ENCODE results near the gene CERKL. TPM values are rescaled to one million over a fixed set of nuclear protein-coding genes. Genes with fewer than 3 reads are reported as not detected.

The CERKL gene
- total and polyA plus RNA-seq, 2 of the 13 experiments (the other 11 are each of a cell fraction or from before 2014, with no cell fraction given): not detected

DNA sequence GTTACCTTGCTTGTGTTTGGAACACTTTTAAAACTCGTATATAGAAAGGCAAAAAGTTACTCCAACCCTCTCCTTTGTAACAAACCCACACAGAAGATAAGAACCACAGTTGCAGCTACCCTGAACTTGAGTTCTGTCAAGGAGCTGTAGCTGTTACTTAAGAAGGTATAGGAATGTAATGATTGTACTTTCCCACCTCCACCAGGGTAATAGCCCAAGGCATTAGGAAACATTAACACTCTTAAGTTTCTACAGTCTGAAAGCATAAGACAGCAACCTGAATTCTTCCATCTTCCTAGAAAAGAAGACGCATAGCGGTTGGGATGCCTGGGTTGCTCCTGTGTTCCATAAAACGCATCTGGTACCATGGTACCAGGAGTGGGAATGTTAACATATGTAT is 156.7 kb downstream of the CERKL start (continued):
- no peak for TF ChIP-seq ZNF770 (CRISPR knock-in tag; IDR thresholded peaks at IDR 0.05)
- TF ChIP-seq MAX (IDR thresholded peaks at IDR 0.05): no peak
- no peak for TF ChIP-seq GABPB1 (CRISPR knock-in tag; IDR thresholded peaks at IDR 0.05)
- no peak for TF ChIP-seq ZNF556 (CRISPR knock-in tag; IDR thresholded peaks at IDR 0.05; ENCODE audit: borderline replicate concordance)
- no peak for TF ChIP-seq ZNF431 (CRISPR knock-in tag; IDR thresholded peaks at IDR 0.05; ENCODE audit: borderline replicate concordance, low read depth)

DNA sequence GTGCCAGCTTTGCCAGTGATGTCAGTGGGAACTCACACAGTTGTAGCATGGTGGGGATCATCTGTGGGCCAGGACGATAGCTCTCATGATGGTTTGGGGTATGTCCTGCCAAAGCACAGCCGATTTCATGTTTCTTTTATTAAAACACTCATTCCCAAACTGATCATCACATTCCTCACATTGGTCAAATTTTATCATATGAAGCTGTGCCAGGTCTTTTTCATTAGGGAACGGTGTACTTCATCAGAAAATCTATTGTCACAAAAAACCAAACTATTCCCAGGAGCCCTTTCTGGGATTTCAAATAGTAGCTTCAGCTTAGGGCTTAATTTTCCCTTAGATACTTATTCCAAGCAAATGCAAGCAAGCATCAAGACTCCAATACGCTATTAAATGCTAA is 157.7 kb downstream of the CERKL start:
- in situ Hi-C loops (cut with HindIII; ENCODE audit: extremely low pct_ligation_motif_present, low pct_unique_long_range_greater_than_20kb): no loop called here
- no peak for TF ChIP-seq NFE2L2 (IDR thresholded peaks at IDR 0.05; ENCODE audit: low read length)
- no peak for TF ChIP-seq PCBP1 (IDR thresholded peaks at IDR 0.05; ENCODE audit: borderline replicate concordance, low read depth, low read length)
- no peak for TF ChIP-seq EED (CRISPR knock-in tag; IDR thresholded peaks at IDR 0.05)
- no peak for TF ChIP-seq ZNF451 (CRISPR knock-in tag; IDR thresholded peaks at IDR 0.05)
- TF ChIP-seq ETV5 (CRISPR knock-in tag; IDR thresholded peaks at IDR 0.05; ENCODE audit: borderline replicate concordance): no peak
- TF ChIP-seq BRCA1 (CRISPR knock-in tag; IDR thresholded peaks at IDR 0.05): no peak
- no peak for TF ChIP-seq ELF1 (CRISPR knock-in tag; IDR thresholded peaks at IDR 0.05)
- TF ChIP-seq SPEN (CRISPR knock-in tag; IDR thresholded peaks at IDR 0.05; ENCODE audit: low read depth): no peak
- no peak for TF ChIP-seq FOXA1 (IDR thresholded peaks at IDR 0.05)
- TF ChIP-seq FOXA1 (CRISPR knock-in tag; IDR thresholded peaks at IDR 0.05): no peak
- no peak for TF ChIP-seq TBP (CRISPR knock-in tag; IDR thresholded peaks at IDR 0.05)
- TF ChIP-seq SUZ12 (IDR thresholded peaks at IDR 0.05; ENCODE audit: low read depth, low read length): no peak
- TF ChIP-seq ZNF720 (CRISPR knock-in tag; IDR thresholded peaks at IDR 0.05): no peak
- no peak for TF ChIP-seq ZNF496 (CRISPR knock-in tag; IDR thresholded peaks at IDR 0.05; ENCODE audit: insufficient replicate concordance)
- TF ChIP-seq, protein P1, sequence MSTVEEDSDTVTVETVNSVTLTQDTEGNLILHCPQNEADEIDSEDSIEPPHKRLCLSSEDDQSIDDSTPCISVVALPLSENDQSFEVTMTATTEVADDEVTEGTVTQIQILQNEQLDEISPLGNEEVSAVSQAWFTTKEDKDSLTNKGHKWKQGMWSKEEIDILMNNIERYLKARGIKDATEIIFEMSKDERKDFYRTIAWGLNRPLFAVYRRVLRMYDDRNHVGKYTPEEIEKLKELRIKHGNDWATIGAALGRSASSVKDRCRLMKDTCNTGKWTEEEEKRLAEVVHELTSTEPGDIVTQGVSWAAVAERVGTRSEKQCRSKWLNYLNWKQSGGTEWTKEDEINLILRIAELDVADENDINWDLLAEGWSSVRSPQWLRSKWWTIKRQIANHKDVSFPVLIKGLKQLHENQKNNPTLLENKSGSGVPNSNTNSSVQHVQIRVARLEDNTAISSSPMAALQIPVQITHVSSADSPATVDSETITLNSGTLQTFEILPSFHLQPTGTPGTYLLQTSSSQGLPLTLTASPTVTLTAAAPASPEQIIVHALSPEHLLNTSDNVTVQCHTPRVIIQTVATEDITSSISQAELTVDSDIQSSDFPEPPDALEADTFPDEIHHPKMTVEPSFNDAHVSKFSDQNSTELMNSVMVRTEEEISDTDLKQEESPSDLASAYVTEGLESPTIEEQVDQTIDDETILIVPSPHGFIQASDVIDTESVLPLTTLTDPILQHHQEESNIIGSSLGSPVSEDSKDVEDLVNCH (CRISPR knock-in tag; IDR thresholded peaks at IDR 0.05): no peak
- no peak for TF ChIP-seq TSC22D2 (CRISPR knock-in tag; IDR thresholded peaks at IDR 0.05; ENCODE audit: borderline replicate concordance)
- no peak for TF ChIP-seq ARHGAP35 (CRISPR knock-in tag; IDR thresholded peaks at IDR 0.05; ENCODE audit: borderline replicate concordance)
- no peak for TF ChIP-seq ATRX (CRISPR knock-in tag; IDR thresholded peaks at IDR 0.05; ENCODE audit: borderline replicate concordance)

More for the DNA sequence above, 157.7 kb downstream of the CERKL start:
- no peak for ATAC-seq
- no peak for FAIRE-seq
- H3K4me2 ChIP-seq (ENCODE audit: low read depth, low read length): no peak overlapping the region
- no peak overlapping the region for H3K27ac ChIP-seq (ENCODE audit: extremely low read length, insufficient read depth, low read length)
- no peaks in the 10 kb centered on the region for H3K36me3 ChIP-seq (replicated peaks in 1 of 2; ENCODE audit: control insufficient read depth in 1 of 2, insufficient read depth in 2 of 2, low read length in 2 of 2)
- no TSS peak for BruUV-seq (replicated peaks)
- no peak overlapping the region for H3K4me3 ChIP-seq (replicated peaks in 1 of 3; ENCODE audit: insufficient read depth in 1 of 3, low read depth in 2 of 3, low read length in 3 of 3)
- 0% methylated on average over 4 of the region's 4 CpGs for WGBS (ENCODE audit: low lambda C conversion rate)
- no peaks in the 10 kb centered on the region for H3K9me3 ChIP-seq (ENCODE audit: low read length)
- ChIA-PET POLR2A (no interaction called here), CTCF (ENCODE audit: low intra/inter-chr PET ratio, low total read pairs) (no interaction called here)
- H2AFZ ChIP-seq (ENCODE audit: low read length): no peak overlapping the region
- no peak for DNase-seq (ENCODE audit: low spot score)
- H3K4me1 ChIP-seq (ENCODE audit: insufficient read depth, low read length): no peaks in the 10 kb centered on the region
- no peaks in the 10 kb centered on the region for H4K20me1 ChIP-seq (ENCODE audit: insufficient read depth, low read length)
- no peak overlapping the region for H3K9ac ChIP-seq (ENCODE audit: insufficient read depth, low read depth, low read length)
- intact Hi-C loops (cut with micrococcal nuclease; ENCODE audit: unreplicated experiment): no loop called here
- no peaks in the 10 kb centered on the region for H3K27me3 ChIP-seq (ENCODE audit: control insufficient read depth in 1 of 2, insufficient read depth in 2 of 2, low read length in 2 of 2)
- no peaks in the 10 kb centered on the region for H3K79me2 ChIP-seq (ENCODE audit: insufficient read depth, low read length)
